GM19025 (cell line): ENCODE data around the gene SPOPL.
"Not testable (repeated sequence)": the region's sequence is repeated elsewhere in the genome, so short reads cannot be mapped to it uniquely, and the experiment has no call there.

Source experiments
- ATAC-seq: cut with Tn5 transposase; IDR thresholded peaks from one replicate; pipeline ENCODE4 v1.9.1; 2021; ENCODE audit warnings: mild to moderate bottlenecking, low read depth, moderate library complexity; ENCODE audit not compliant: unreplicated experiment

SPOPL gene

DNA sequence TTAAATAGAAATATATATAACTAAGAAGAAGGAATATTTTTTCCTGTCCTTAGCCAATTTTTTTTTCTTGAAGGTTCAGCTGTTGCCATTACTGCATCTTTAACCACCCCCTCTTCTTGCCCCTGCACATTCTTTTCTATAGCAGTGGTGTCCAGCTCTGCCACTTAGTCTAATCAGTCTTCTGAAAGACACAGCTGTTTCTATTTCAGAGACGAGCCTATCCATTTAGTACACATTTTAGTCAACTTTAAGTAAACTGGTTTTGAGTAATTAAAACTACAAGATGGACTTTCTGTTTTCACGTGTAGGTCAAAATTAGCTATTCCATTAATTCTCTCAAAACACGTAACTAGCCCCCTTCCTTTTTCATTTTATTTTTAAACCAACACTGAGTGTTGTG is 21.0 kb downstream of the SPOPL start:
- ATAC-seq, result peak; percentile 58

- ATAC-seq, result peak; percentile 53
Measured at GRCh38 chr2:138523018-138523672, 21.6 kb downstream of the SPOPL start.

DNA sequence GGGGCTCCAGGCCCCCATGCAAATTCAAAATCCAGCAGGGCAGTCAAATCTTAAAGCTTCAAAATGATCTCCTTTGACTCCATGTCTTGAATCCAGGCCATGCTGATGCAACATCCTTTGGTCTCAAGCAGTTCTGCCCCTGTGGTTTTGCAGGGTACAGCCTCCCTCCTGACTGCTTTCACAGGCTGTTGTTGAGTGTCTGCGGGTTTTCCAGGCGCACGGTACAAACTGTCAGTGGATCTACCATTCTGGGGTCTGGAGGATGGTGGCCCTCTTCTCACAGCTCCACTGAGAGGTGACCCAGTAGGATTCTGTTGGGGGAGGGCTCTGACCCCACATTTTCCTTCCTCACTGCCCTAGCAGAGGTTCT is 22.1 kb downstream of the SPOPL start:
- not testable (repeated sequence) for ATAC-seq

DNA sequence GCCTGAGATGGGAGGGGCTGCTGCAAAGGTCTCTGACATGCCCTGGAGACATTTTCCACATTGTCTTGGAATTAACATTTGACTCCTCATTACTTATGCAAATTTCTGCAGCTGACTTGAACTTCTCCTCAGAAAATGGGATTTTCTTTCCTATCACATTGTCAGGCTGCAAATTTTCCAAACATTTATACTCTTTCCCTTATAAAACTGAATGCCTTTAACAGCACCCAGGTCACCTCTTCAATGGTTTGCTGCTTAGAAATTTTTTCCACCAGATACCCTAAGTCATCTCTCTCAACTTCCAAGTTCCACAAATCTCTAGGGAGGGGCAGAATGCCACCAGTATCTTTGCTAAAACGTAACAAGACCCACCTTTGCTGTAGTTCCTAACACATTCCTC is 22.8 kb downstream of the SPOPL start:
- ATAC-seq, result not testable (repeated sequence)

- no peak for ATAC-seq
Measured at GRCh38 chr2:138531913-138532312, 30.3 kb downstream of the SPOPL start.

- ATAC-seq, result no peak
Measured at GRCh38 chr2:138534791-138535190, 33.2 kb downstream of the SPOPL start.

DNA sequence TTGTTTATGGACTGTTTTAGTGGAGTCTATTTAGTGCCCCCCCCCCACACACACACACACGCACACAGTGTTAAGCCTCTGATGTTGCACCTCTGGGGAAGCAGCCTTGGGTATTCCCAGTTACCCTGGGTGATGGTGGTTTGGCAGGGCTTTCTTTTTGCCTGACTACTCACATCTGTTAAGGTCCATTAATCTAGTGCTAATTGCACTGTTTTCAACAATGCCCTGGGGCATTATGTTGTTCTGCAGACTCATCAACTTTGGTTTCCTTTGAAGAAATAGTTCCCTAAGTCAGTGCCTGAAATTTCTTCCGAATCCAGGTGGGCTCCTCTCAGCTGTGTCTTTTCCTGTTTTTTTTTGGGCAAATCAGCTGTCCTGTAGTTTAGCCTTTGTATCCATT is 34.7 kb downstream of the SPOPL start:
- ATAC-seq, result peak; percentile 82

DNA sequence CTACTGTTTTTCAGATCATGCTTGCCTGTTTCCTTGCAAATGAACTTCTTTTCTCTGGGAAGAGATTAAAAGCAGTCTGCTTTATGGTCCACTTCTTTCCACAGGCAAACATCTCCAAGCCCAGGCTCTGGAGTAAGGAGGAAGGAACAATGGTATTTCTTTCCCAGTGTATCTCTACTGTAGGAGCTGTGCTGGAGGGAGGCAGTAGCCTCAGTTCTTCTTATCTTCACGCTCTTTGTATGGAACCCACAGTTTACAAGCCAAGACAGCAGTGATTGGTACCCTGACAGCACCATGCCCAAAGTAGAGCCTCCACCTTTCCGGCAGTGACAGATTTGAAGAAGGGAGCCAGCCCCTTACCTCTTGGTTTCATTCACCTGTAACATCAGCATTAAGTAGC is 35.2 kb downstream of the SPOPL start:
- ATAC-seq, result no peak

DNA sequence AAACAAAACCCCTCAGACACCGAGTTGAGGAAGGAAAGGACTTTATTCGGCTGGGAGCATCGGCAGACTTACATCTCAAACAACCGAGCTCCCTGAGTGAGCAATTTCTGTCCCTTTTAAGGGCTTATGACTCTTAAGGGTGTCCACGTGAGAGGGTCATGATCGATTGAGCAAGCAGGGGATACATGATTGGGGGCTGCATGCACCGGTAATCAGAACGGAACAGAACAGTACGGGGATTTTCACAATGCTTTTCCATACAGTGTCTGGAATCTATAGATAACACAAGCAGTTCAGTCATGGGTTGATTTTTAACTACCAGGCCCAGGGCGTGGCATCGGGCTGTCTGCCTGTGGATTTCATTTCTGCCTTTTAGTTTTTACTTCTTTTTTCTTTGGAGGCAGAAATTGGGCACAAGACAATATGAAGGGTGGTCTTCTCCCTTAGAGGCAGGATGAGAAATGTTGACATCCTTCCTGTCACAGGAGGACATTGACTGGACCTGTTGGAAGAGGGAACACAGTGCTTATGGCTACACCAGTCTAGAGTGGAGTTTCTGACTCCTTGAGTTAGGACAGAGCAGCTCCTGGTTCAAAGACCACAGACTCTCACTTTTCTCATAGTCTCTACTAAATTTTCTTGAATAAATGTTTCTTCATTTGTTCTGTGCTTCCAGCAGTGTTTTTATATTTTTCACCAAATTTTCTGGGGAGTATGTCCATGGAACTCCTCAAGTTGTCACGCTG is 35.8 kb downstream of the SPOPL start:
- no peak for ATAC-seq

DNA sequence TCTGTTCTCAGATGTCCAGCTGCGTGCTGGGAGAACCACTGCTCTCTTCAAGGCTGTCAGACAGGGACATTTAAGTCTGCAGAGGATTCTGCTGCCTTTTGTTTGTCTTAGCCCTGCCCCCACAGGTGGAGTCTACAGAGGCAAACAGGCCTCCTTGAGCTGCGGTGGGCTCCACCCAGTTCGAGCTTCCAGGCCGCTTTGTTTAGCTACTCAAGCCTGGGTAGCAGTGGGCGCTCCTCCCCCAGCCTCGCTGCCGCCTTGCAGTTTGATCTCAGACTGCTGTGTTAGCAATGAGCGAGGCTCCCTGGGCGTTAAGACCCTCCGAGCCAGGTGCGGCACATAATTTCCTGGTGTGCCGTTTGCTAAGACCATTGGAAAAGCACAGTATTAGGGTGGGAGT is 42.6 kb downstream of the SPOPL start:
- not testable (repeated sequence) for ATAC-seq

DNA sequence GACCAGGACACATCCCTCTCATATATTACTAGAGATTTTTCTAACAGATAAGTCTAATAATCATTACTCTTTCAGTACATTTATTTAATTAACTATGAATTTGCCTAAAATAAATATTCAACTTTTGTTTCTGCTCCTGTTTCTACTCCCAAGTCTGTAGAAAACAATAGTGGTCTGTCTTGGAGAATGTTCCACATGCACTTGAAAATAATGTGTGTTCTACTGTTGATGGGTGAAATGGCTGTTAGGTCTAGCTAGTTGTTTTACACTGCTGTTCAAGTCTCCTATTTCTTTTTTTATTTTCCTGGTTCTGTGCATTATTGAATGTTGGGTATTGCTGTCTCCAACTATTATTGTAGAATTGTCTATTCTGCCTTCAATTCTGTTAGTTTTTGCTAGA is 47.2 kb downstream of the SPOPL start:
- ATAC-seq, result no peak

DNA sequence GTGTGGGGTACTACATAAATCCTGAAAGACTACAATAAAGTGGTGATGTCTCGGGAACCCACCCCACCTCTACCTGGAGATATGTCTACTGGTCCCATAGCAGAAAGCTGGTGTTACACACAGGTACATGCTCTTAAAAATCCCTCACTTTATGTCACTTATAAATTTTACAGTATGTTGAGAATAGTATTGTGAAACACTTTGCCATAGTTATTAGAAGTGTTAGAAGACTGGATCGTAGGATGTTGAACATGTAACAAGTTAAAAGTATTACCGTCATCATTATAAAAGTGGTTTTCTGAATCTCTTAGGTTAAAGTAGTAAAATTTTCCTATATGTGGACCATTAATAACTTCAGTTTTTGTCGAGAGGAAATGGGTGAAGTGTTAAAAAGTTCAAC is 48.6 kb downstream of the SPOPL start:
- ATAC-seq, result no peak

DNA sequence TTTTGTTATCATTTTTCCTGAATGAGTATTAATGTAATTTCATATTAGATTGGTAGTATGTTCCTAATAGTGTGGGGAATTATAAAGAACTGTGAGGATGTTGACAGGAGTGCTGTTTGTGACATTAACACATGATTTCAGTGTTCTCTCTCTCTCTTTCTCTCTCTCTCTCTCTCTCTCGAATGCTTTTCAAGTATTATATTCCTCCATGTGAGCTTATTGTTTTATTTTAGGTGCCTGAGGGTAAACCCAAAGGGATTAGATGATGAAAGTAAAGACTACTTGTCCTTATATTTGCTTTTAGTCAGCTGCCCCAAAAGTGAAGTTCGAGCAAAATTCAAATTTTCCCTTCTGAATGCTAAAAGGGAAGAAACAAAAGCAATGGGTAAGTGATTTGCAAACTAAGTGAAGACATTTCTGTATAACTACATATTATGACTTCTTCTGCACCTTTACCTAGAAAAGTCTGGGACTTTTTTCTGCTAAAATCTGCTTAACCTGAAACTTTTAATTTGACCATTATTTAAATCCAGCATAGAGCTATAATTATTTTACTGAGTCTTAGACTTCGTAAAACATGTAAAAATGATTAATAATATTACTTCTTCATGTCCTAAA is 49.2 kb downstream of the SPOPL start:
- no peak for ATAC-seq

DNA sequence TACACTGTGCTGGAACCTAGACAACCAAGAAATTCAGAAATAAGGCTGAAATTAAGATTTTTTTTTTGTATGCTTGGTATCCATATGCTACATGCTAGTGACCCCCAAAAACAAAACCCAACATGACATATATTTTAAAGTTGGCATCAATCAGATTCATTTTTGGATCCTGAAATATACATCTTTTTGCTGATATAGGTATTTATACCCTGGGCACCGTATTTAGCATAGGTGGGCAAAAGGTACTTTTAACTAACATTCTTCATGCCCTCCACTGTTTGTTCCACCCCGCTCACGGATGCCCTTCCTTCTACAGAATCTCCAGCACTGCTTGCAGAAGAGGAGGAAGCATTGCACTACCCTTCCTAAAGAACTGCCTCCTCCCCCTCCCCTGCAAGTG is 52.6 kb downstream of the SPOPL start:
- no peak for ATAC-seq

- ATAC-seq, result no peak
Measured at GRCh38 chr2:138559641-138560040, 58.1 kb downstream of the SPOPL start.

- ATAC-seq, result no peak
Measured at GRCh38 chr2:138564586-138565229, 63.1 kb downstream of the SPOPL start.

DNA sequence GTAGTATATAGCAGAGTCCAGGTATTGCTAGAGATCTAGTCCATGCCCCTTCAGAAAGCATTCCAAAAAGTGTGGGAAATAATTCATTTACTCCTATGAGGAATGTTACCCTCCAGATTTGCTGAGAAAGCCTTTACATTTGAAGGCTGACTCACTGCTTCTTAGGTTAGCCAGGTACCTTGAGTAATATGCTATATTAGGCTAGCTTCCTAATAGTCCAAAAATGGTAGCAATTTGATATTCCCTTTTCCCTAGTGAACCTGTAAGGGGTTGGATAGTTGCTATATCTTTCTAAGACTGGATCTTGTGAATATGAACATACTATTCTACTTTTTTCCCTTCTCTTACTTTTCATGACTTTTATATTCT is 63.6 kb downstream of the SPOPL start:
- ATAC-seq, result no peak

GRCh38 chr2:138572318-138572717 is 70.7 kb downstream of the SPOPL start:
- ATAC-seq, result no peak

DNA sequence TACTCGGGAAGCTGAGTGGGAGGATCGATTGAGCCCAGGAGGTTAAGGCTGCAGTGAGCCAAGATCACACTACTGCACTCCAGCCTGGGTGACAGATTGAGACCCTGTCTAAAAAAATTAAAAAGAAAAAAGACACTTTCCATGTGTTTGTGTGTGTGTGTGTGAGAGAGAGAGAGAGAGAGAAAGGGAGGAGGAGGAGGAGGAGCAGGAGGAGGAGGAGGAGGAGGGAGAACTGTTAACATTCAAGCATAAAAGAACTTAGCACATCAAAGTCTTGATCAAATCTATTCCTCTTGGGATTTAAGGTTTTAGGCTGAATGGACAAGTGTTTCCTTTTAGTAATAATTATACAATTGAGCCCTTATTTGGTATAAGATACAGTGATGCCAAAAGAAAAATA is 75.5 kb downstream of the SPOPL start:
- ATAC-seq, result no peak

DNA sequence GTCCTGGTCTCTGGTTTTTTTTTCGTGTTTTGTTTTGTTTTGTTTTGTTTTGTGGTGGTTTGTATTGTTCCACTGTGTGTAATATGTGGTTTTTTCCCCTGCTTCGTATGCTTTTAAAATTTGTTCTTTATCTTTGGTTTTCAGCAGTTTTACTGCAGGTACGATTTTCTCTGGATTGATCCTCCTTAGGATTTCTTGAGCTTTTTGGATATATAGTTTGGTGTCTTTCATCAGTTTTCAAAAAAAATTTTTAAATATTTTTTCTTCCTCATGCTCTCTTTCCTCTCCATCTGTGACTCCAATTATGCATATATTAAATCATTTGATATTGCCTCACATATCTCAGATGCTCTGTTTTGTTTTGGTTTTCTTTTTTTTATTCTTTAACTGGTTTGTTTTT is 78.0 kb downstream of the SPOPL start:
- ATAC-seq, result no peak

- no peak for ATAC-seq
Measured at GRCh38 chr2:138581909-138582308, 80.3 kb downstream of the SPOPL start.
